ENCODE results near the gene HEPACAM. TPM values are rescaled to one million over a fixed set of nuclear protein-coding genes. Genes with fewer than 3 reads are reported as not detected.
A peak's percentile ranks its signal among the peaks of the same experiment; 100 is the strongest.

Gene HEPACAM
- total RNA-seq, 1 donor from 2014 or later, result 1.6 TPM

GRCh38 chr11:124915541-124916369 lies 20.1 kb downstream of the HEPACAM start:
- Histone ChIP-seq H3K9me3 (ENCODE audit: control insufficient read depth in 3 of 3, low read length in 3 of 3) (peaks cover 0 to 2% (median 0%) of the 10 kb centered on the region in 3 donors), H3K27ac (ENCODE audit: low read depth, low read length) (no peak overlapping the region), H3K9ac (ENCODE audit: low read depth in 1 of 3, low read length in 3 of 3) (no peak overlapping the region)

GRCh38 chr11:124902616-124903015 lies 33.2 kb downstream of the HEPACAM start:
- H3K27me3 ChIP-seq (ENCODE audit: control insufficient read depth in 3 of 3, insufficient read depth in 3 of 3, low read length in 3 of 3), result peaks cover 0 to 4% (median 3%) of the 10 kb centered on the region in 3 donors
- no peak overlapping the region for H3K27ac ChIP-seq (ENCODE audit: low read depth, low read length)

More at GRCh38 chr11:124915541-124916369, 20.1 kb downstream of the HEPACAM start:
- no peaks in the 10 kb centered on the region for H3K36me3 ChIP-seq (ENCODE audit: control insufficient read depth in 3 of 3, insufficient read depth in 3 of 3, low read length in 3 of 3)
- no peak overlapping the region for H3K4me3 ChIP-seq (ENCODE audit: low read length in 3 of 3)
- peaks cover 1 to 6% (median 3%) of the 10 kb centered on the region in 3 donors for H3K4me1 ChIP-seq (ENCODE audit: control insufficient read depth in 3 of 3, insufficient read depth in 3 of 3, low read length in 3 of 3)
- H3K27me3 ChIP-seq (ENCODE audit: control insufficient read depth in 3 of 3, insufficient read depth in 3 of 3, low read length in 3 of 3), result peaks cover 0 to 9% (median 2%) of the 10 kb centered on the region in 3 donors

GRCh38 chr11:124900464-124900863 lies 35.4 kb downstream of the HEPACAM start:
- Histone ChIP-seq H3K27ac (ENCODE audit: low read depth, low read length) (peak overlapping the region; percentile 83), H3K4me3 (ENCODE audit: low read length in 3 of 3) (no peak overlapping the region), H3K4me1 (ENCODE audit: control insufficient read depth in 3 of 3, insufficient read depth in 3 of 3, low read length in 3 of 3) (peaks cover 31 to 37% (median 32%) of the 10 kb centered on the region in 3 donors), H3K36me3 (ENCODE audit: control insufficient read depth in 3 of 3, insufficient read depth in 3 of 3, low read length in 3 of 3) (no peaks in the 10 kb centered on the region), H3K27me3 (ENCODE audit: control insufficient read depth in 3 of 3, insufficient read depth in 3 of 3, low read length in 3 of 3) (peaks cover 0 to 4% (median 3%) of the 10 kb centered on the region in 3 donors), H3K9ac (ENCODE audit: low read depth in 1 of 3, low read length in 3 of 3) (no peak overlapping the region), H3K9me3 (ENCODE audit: control insufficient read depth in 3 of 3, low read length in 3 of 3) (no peaks in the 10 kb centered on the region)

More at GRCh38 chr11:124902616-124903015, 33.2 kb downstream of the HEPACAM start:
- Histone ChIP-seq H3K9ac (ENCODE audit: low read depth in 1 of 3, low read length in 3 of 3) (no peak overlapping the region), H3K4me3 (ENCODE audit: low read length in 3 of 3) (no peak overlapping the region), H3K36me3 (ENCODE audit: control insufficient read depth in 3 of 3, insufficient read depth in 3 of 3, low read length in 3 of 3) (no peaks in the 10 kb centered on the region), H3K4me1 (ENCODE audit: control insufficient read depth in 3 of 3, insufficient read depth in 3 of 3, low read length in 3 of 3) (peaks cover 22 to 26% (median 25%) of the 10 kb centered on the region in 3 donors), H3K9me3 (ENCODE audit: control insufficient read depth in 3 of 3, low read length in 3 of 3) (no peaks in the 10 kb centered on the region)

GRCh38 chr11:124899383-124900145 lies 36.3 kb downstream of the HEPACAM start:
- Histone ChIP-seq H3K4me1 (ENCODE audit: control insufficient read depth in 3 of 3, insufficient read depth in 3 of 3, low read length in 3 of 3) (peaks cover 34 to 41% (median 37%) of the 10 kb centered on the region in 3 donors), H3K27ac (ENCODE audit: low read depth, low read length) (peak overlapping the region; percentile 83), H3K9ac (ENCODE audit: low read depth in 1 of 3, low read length in 3 of 3) (peak overlapping the region in 1 of 3 donors; percentile 8), H3K27me3 (ENCODE audit: control insufficient read depth in 3 of 3, insufficient read depth in 3 of 3, low read length in 3 of 3) (peaks cover 0 to 4% (median 3%) of the 10 kb centered on the region in 3 donors), H3K36me3 (ENCODE audit: control insufficient read depth in 3 of 3, insufficient read depth in 3 of 3, low read length in 3 of 3) (peaks cover 0 to 2% (median 0%) of the 10 kb centered on the region in 3 donors), H3K9me3 (ENCODE audit: control insufficient read depth in 3 of 3, low read length in 3 of 3) (no peaks in the 10 kb centered on the region), H3K4me3 (ENCODE audit: low read length in 3 of 3) (no peak overlapping the region)

- H3K36me3 ChIP-seq (ENCODE audit: control insufficient read depth in 3 of 3, insufficient read depth in 3 of 3, low read length in 3 of 3), result peaks cover 0 to 5% (median 0%) of the 10 kb centered on the region in 3 donors
- no peaks in the 10 kb centered on the region for H3K9me3 ChIP-seq (ENCODE audit: control insufficient read depth in 3 of 3, low read length in 3 of 3)
- peak overlapping the region; percentile 83 for H3K27ac ChIP-seq (ENCODE audit: low read depth, low read length)
- peaks cover 42 to 44% (median 44%) of the 10 kb centered on the region in 3 donors for H3K4me1 ChIP-seq (ENCODE audit: control insufficient read depth in 3 of 3, insufficient read depth in 3 of 3, low read length in 3 of 3)
- H3K9ac ChIP-seq (ENCODE audit: low read depth in 1 of 3, low read length in 3 of 3), result peak overlapping the region in 1 of 3 donors; percentile 13
- peaks cover 0 to 4% (median 3%) of the 10 kb centered on the region in 3 donors for H3K27me3 ChIP-seq (ENCODE audit: control insufficient read depth in 3 of 3, insufficient read depth in 3 of 3, low read length in 3 of 3)
- no peak overlapping the region for H3K4me3 ChIP-seq (ENCODE audit: low read length in 3 of 3)
These were observed 37.1 kb downstream of the HEPACAM start for GRCh38 chr11:124898711-124899110.

GRCh38 chr11:124898263-124898680 lies 37.6 kb downstream of the HEPACAM start:
- Histone ChIP-seq H3K4me3 (ENCODE audit: low read length in 3 of 3) (no peak overlapping the region), H3K27ac (ENCODE audit: low read depth, low read length) (peak overlapping the region; percentile 83), H3K9me3 (ENCODE audit: control insufficient read depth in 3 of 3, low read length in 3 of 3) (no peaks in the 10 kb centered on the region), H3K4me1 (ENCODE audit: control insufficient read depth in 3 of 3, insufficient read depth in 3 of 3, low read length in 3 of 3) (peaks cover 44 to 48% (median 46%) of the 10 kb centered on the region in 3 donors), H3K36me3 (ENCODE audit: control insufficient read depth in 3 of 3, insufficient read depth in 3 of 3, low read length in 3 of 3) (peaks cover 0 to 5% (median 0%) of the 10 kb centered on the region in 3 donors), H3K27me3 (ENCODE audit: control insufficient read depth in 3 of 3, insufficient read depth in 3 of 3, low read length in 3 of 3) (peaks cover 0 to 4% (median 3%) of the 10 kb centered on the region in 3 donors), H3K9ac (ENCODE audit: low read depth in 1 of 3, low read length in 3 of 3) (peak overlapping the region; percentile 13 to 61 (median 23))

- no peaks in the 10 kb centered on the region for H3K9me3 ChIP-seq (ENCODE audit: control insufficient read depth in 3 of 3, low read length in 3 of 3)
- H3K4me1 ChIP-seq (ENCODE audit: control insufficient read depth in 3 of 3, insufficient read depth in 3 of 3, low read length in 3 of 3), result peaks cover 50 to 53% (median 51%) of the 10 kb centered on the region in 3 donors
- H3K4me3 ChIP-seq (ENCODE audit: low read length in 3 of 3), result peak within 1 kb of the TSS; percentile 58 to 66 (median 66)
- H3K36me3 ChIP-seq (ENCODE audit: control insufficient read depth in 3 of 3, insufficient read depth in 3 of 3, low read length in 3 of 3), result peaks cover 0 to 5% (median 0%) of the 10 kb centered on the region in 3 donors
- peak within 1 kb of the TSS; percentile 53 to 69 (median 65) for H3K9ac ChIP-seq (ENCODE audit: low read depth in 1 of 3, low read length in 3 of 3)
- peaks cover 0 to 4% (median 3%) of the 10 kb centered on the region in 3 donors for H3K27me3 ChIP-seq (ENCODE audit: control insufficient read depth in 3 of 3, insufficient read depth in 3 of 3, low read length in 3 of 3)
- H3K27ac ChIP-seq (ENCODE audit: low read depth, low read length), result peak within 1 kb of the TSS; percentile 83
These were observed 38.1 kb downstream of the HEPACAM start, which contains the start of gene ROBO4 for GRCh38 chr11:124897674-124898262. Gene ROBO4 (minus strand): TSS chr11:124897865. CDS start chr11:124897795, 70 bp downstream.

GRCh38 chr11:124896821-124897391 lies 38.9 kb downstream of the HEPACAM start:
- Histone ChIP-seq H3K27me3 (ENCODE audit: control insufficient read depth in 3 of 3, insufficient read depth in 3 of 3, low read length in 3 of 3) (peaks cover 0 to 4% (median 3%) of the 10 kb centered on the region in 3 donors), H3K4me1 (ENCODE audit: control insufficient read depth in 3 of 3, insufficient read depth in 3 of 3, low read length in 3 of 3) (peaks cover 58 to 60% (median 59%) of the 10 kb centered on the region in 3 donors), H3K4me3 (ENCODE audit: low read length in 3 of 3) (peak overlapping the region; percentile 58 to 66 (median 66)), H3K36me3 (ENCODE audit: control insufficient read depth in 3 of 3, insufficient read depth in 3 of 3, low read length in 3 of 3) (peaks cover 0 to 5% (median 0%) of the 10 kb centered on the region in 3 donors), H3K9ac (ENCODE audit: low read depth in 1 of 3, low read length in 3 of 3) (peak overlapping the region; percentile 53 to 69 (median 65)), H3K27ac (ENCODE audit: low read depth, low read length) (peak overlapping the region; percentile 83), H3K9me3 (ENCODE audit: control insufficient read depth in 3 of 3, low read length in 3 of 3) (no peaks in the 10 kb centered on the region)

All from skeletal muscle tissue (tissue), 4 donors.